Mesothelial cell of epicardium (in vitro differentiated cells): ENCODE measurements around the gene MCF2L. TPM values are rescaled to one million over a fixed set of nuclear protein-coding genes. Genes with fewer than 3 reads are reported as not detected.

ENCODE experiments used
- DNase-seq, 2 experiments: peaks; one replicate each; pipeline ENCODE4 v3.0.0; 2021; ENCODE audit warnings: low spot score in 2 of 2; ENCODE audit not compliant: unreplicated experiment in 2 of 2
- H3K27ac Mint-ChIP-seq: 2 replicates; pipeline ENCODE4 v1.8.0; 2021; ENCODE audit warnings: mixed read lengths
- H3K27me3 Mint-ChIP-seq: 2 replicates; pipeline ENCODE4 v1.8.0; 2021; ENCODE audit warnings: low read depth, mixed read lengths
- H3K36me3 Mint-ChIP-seq: 2 replicates; pipeline ENCODE4 v1.8.0; 2021; ENCODE audit warnings: mixed read lengths
- H3K4me1 Mint-ChIP-seq: 2 replicates; pipeline ENCODE4 v1.8.0; 2021; ENCODE audit warnings: mixed read lengths
- H3K4me3 Mint-ChIP-seq: 2 replicates; pipeline ENCODE4 v1.8.0; 2021; ENCODE audit warnings: mild to moderate bottlenecking, moderate library complexity, mixed read lengths
- H3K9me3 Mint-ChIP-seq: 2 replicates; pipeline ENCODE4 v1.8.0; 2021; ENCODE audit warnings: mixed read lengths
- total RNA-seq: library from RNA; stranded (reverse); gene quantifications from 3 replicates; pipeline ENCODE4 v1.2.1, GENCODE V29; 2021
- TF ChIP-seq, protein P1 (sequence below): fragments of 200-600 bp; sonication (generic); IDR thresholded peaks from one replicate; pipeline ENCODE4 v1.5.0; 2021; ENCODE audit warnings: antibody characterized with exemption; ENCODE audit not compliant: unreplicated experiment

Gene MCF2L
- total RNA-seq, 1 donor from 2014 or later = 36.6 TPM

DNA sequence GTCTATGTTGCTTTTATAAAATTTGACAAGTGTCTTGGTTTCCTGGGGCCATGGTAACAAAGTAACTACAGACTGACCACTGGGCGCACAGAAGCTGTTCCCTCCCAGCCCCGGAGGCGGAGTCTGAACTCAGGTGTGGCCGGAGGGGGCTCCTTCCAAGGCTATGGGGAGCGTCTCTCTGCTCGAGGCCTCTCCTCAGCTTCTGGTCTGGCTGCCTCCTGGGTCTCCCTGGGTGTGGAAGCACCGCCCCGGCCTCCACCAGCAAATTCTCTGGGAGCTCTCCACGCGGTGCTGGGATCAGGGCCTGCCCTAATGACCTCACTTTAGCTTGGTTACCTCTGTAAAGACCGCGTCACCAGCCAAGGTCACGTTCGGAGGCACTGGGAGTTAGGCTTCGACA lies 90.9 kb downstream of the MCF2L start:
- no peak for DNase-seq
- Mint-ChIP-seq H3K36me3 (peaks cover 2% of the 10 kb centered on the region), H3K4me1 (peaks cover 6% of the 10 kb centered on the region), H3K4me3 (no peak overlapping the region), H3K27me3 (no peaks in the 10 kb centered on the region), H3K27ac (no peak overlapping the region), H3K9me3 (no peaks in the 10 kb centered on the region)
- TF ChIP-seq, protein P1, sequence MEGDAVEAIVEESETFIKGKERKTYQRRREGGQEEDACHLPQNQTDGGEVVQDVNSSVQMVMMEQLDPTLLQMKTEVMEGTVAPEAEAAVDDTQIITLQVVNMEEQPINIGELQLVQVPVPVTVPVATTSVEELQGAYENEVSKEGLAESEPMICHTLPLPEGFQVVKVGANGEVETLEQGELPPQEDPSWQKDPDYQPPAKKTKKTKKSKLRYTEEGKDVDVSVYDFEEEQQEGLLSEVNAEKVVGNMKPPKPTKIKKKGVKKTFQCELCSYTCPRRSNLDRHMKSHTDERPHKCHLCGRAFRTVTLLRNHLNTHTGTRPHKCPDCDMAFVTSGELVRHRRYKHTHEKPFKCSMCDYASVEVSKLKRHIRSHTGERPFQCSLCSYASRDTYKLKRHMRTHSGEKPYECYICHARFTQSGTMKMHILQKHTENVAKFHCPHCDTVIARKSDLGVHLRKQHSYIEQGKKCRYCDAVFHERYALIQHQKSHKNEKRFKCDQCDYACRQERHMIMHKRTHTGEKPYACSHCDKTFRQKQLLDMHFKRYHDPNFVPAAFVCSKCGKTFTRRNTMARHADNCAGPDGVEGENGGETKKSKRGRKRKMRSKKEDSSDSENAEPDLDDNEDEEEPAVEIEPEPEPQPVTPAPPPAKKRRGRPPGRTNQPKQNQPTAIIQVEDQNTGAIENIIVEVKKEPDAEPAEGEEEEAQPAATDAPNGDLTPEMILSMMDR = no peak

DNA sequence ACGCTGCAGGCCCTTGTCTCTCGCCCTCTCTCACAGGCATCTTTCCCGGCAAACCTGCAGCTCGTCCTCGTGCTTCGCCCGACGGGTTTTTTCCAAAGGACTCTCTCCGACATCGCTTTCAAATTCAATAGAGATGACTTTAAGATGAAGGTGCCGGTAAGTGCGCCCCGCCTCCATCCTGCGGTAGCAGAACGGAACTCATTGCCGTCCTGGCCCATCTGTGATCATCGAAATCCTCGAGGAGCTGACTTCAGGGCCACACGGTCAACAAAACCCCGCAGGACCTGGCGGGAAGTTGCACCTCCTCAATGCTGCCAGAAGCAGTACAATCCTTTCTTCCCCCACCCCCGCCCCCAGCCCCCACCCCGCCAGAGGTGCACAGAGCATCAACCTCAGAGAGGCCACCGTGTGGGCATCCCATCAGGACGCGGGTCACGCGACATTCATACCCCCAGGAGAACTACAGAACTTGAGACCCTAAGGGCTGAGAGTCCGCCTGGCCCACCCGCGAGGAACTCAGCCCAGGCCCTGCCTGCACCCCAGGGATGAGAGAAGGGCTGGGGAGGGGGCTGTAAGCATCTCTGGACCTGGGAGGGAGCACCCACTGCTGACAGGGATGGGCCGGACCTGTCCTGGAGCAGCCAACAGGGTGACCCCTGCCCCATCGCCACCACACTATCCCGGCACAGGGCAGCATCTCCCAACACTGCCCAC lies 91.7 kb downstream of the MCF2L start:
- H3K9me3 Mint-ChIP-seq = no peaks in the 10 kb centered on the region
- H3K4me1 Mint-ChIP-seq = peaks cover 2% of the 10 kb centered on the region
- H3K27ac Mint-ChIP-seq = no peak overlapping the region

DNA sequence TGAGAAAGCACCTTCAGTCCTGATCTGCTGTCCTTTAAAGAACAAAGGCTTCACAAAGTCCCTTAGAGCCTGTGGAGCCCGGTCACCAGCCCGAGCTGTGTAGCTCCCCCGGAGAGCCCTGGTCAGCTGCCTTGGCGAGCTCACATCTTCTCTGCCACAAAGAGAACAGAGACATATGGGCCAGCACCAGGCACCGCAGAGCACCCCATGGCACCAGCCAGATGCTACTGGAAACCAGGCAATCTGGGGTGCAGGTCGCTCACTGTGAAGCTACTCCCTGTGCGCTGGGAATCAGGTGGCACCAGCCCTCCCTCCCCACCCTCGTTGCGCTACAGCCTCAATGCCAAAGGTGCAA lies 92.2 kb downstream of the MCF2L start:
- no peak overlapping the region for H3K4me3 Mint-ChIP-seq
- H3K4me1 Mint-ChIP-seq = no peaks in the 10 kb centered on the region
- DNase-seq = no peak
- TF ChIP-seq, protein P1 = no peak
- no peak overlapping the region for H3K27ac Mint-ChIP-seq
- H3K9me3 Mint-ChIP-seq = no peaks in the 10 kb centered on the region
- no peaks in the 10 kb centered on the region for H3K27me3 Mint-ChIP-seq
- H3K36me3 Mint-ChIP-seq = peaks cover 2% of the 10 kb centered on the region

More for the DNA sequence above, 91.7 kb downstream of the MCF2L start:
- DNase-seq = no peak
- no peak overlapping the region for H3K4me3 Mint-ChIP-seq
- H3K36me3 Mint-ChIP-seq = peaks cover 2% of the 10 kb centered on the region
- TF ChIP-seq, protein P1 = no peak
- H3K27me3 Mint-ChIP-seq = no peaks in the 10 kb centered on the region

- no peak for DNase-seq
- Mint-ChIP-seq H3K4me3 (no peak overlapping the region), H3K27ac (no peak overlapping the region), H3K4me1 (no peaks in the 10 kb centered on the region), H3K27me3 (no peaks in the 10 kb centered on the region), H3K9me3 (no peaks in the 10 kb centered on the region), H3K36me3 (peaks cover 2% of the 10 kb centered on the region)
- TF ChIP-seq, protein P1 = no peak
These were observed 92.9 kb downstream of the MCF2L start for GRCh38 chr13:113061796-113062425.

- TF ChIP-seq, protein P1 = no peak
- Mint-ChIP-seq H3K27ac (no peak overlapping the region), H3K36me3 (peaks cover 3% of the 10 kb centered on the region), H3K27me3 (no peaks in the 10 kb centered on the region), H3K4me1 (no peaks in the 10 kb centered on the region), H3K4me3 (no peak overlapping the region), H3K9me3 (no peaks in the 10 kb centered on the region)
- no peak for DNase-seq
These were observed 93.7 kb downstream of the MCF2L start for GRCh38 chr13:113062691-113063090.
